T-cell (primary cell): ENCODE measurements around the gene WDR93. TPM values are rescaled to one million over a fixed set of nuclear protein-coding genes. Genes with fewer than 3 reads are reported as not detected.

Experiments used
- ATAC-seq, 4 experiments: fragments of 200-7000 bp in 3 of 4; fragments of 150-1000 bp in 1 of 4; cut with Tn5 transposase; replicated peaks in 1 of 4; 1 replicate in 3 of 4; 2 replicates in 1 of 4; pipeline ENCODE4 v1.10.0; 2021; ENCODE audit warnings: moderate library complexity in 3 of 4, mild to moderate bottlenecking in 2 of 4, moderate number of reproducible peaks in 1 of 4
- CTCF ChIA-PET, 2 donors: fragments of 300-600 bp; sonication (Branson Sonifier 250); formaldehyde crosslinking; loops; one replicate each; lab custom pipeline; 2022; ENCODE audit warnings: antibody characterized with exemption in 2 of 2; lab: Charles Lee
- POLR2A ChIA-PET, 2 donors: fragments of 300-600 bp; sonication (Branson Sonifier 250); formaldehyde crosslinking; loops; one replicate each; lab custom pipeline; 2022; ENCODE audit warnings: antibody characterized with exemption in 2 of 2; lab: Charles Lee
- DNase-seq, 35 experiments: peaks; one replicate each; pipeline versions ENCODE4 v3.0.0 to v3.0.0-alpha.2; 2013 to 2023
- H3K27ac ChIP-seq: one replicate; pipeline ENCODE4 v1.5.1; 2013; ENCODE audit warnings: low read length
- H3K27me3 ChIP-seq, 2 experiments: replicated peaks in 1 of 2; 1 replicate in 1 of 2; 2 replicates in 1 of 2; pipeline versions ENCODE4 v1.6.1 to v1.7.0; 2013; ENCODE audit warnings: low read length in 1 of 2, mixed read lengths in 1 of 2; ENCODE audit not compliant: control insufficient read depth in 2 of 2, insufficient read depth in 2 of 2; ENCODE audit errors: extremely low read depth in 1 of 2
- H3K36me3 ChIP-seq, 2 donors: 1 replicate in 1 of 2; 2 replicates in 1 of 2; pipeline versions ENCODE4 v1.6.1 to v1.7.0; 2013; ENCODE audit warnings: low read length in 1 of 2; ENCODE audit not compliant: control insufficient read depth in 2 of 2, insufficient read depth in 1 of 2; ENCODE audit errors: extremely low read depth in 1 of 2
- H3K4me1 ChIP-seq, 2 experiments: 1 replicate in 1 of 2; 2 replicates in 1 of 2; pipeline versions ENCODE4 v1.6.1 to v1.7.0; 2013; ENCODE audit warnings: low read length in 2 of 2, mixed read lengths in 1 of 2; ENCODE audit not compliant: insufficient read depth in 2 of 2, control insufficient read depth in 1 of 2; ENCODE audit errors: extremely low read depth in 1 of 2
- H3K4me3 ChIP-seq, 2 donors: 1 replicate in 1 of 2; 2 replicates in 1 of 2; pipeline versions ENCODE4 v1.5.1 to v1.7.0; 2013; ENCODE audit warnings: mild to moderate bottlenecking in 2 of 2, low read length in 1 of 2, moderate library complexity in 1 of 2; ENCODE audit not compliant: control insufficient read depth in 1 of 2; ENCODE audit errors: extremely low read depth in 1 of 2
- H3K9me3 ChIP-seq: 2 replicates; pipeline ENCODE4 v1.7.0; 2013
- H3K27ac Mint-ChIP-seq, 2 donors: one replicate each; pipeline ENCODE4 v1.8.0; 2020 to 2021; ENCODE audit warnings: mild to moderate bottlenecking in 2 of 2, mixed read lengths in 2 of 2
- H3K27me3 Mint-ChIP-seq, 2 donors: one replicate each; pipeline ENCODE4 v1.8.0; 2021 to 2022; ENCODE audit warnings: mixed read lengths in 2 of 2
- H3K36me3 Mint-ChIP-seq: one replicate; pipeline ENCODE4 v1.8.0; 2021; ENCODE audit warnings: mixed read lengths
- H3K4me1 Mint-ChIP-seq, 3 donors: one replicate each; pipeline ENCODE4 v1.8.0; 2020 to 2022; ENCODE audit warnings: mixed read lengths in 3 of 3, mild to moderate bottlenecking in 1 of 3
- H3K4me3 Mint-ChIP-seq, 3 donors: one replicate each; pipeline ENCODE4 v1.8.0; 2020 to 2022; ENCODE audit warnings: mild to moderate bottlenecking in 3 of 3, mixed read lengths in 3 of 3, moderate library complexity in 3 of 3
- H3K9me3 Mint-ChIP-seq, 3 donors: one replicate each; pipeline ENCODE4 v1.8.0; 2020 to 2022; ENCODE audit warnings: mixed read lengths in 3 of 3
- WGBS: methylation state at CpG from one replicate; pipeline ENCODE4 v1.1.5; 2013; ENCODE audit warnings: missing lambda C conversion rate; ENCODE audit not compliant: insufficient coverage; 5-methylcytosine and 5-hydroxymethylcytosine counted together
- total RNA-seq, 35 experiments: library from RNA in 6 of 35; stranded (reverse) in 6 of 35; fragments of 120-200 nt in 1 of 35; gene quantifications; one replicate each; pipeline versions ENCODE4 v1.2.1 to v1.2.4 and lab custom pipeline; 2013 to 2026

WDR93 gene
- total RNA-seq, 5 donors from 2014 or later (not counting 1 experiment from before 2014, with no cell fraction given): 0.13 to 0.35 TPM; not detected in 3

DNA sequence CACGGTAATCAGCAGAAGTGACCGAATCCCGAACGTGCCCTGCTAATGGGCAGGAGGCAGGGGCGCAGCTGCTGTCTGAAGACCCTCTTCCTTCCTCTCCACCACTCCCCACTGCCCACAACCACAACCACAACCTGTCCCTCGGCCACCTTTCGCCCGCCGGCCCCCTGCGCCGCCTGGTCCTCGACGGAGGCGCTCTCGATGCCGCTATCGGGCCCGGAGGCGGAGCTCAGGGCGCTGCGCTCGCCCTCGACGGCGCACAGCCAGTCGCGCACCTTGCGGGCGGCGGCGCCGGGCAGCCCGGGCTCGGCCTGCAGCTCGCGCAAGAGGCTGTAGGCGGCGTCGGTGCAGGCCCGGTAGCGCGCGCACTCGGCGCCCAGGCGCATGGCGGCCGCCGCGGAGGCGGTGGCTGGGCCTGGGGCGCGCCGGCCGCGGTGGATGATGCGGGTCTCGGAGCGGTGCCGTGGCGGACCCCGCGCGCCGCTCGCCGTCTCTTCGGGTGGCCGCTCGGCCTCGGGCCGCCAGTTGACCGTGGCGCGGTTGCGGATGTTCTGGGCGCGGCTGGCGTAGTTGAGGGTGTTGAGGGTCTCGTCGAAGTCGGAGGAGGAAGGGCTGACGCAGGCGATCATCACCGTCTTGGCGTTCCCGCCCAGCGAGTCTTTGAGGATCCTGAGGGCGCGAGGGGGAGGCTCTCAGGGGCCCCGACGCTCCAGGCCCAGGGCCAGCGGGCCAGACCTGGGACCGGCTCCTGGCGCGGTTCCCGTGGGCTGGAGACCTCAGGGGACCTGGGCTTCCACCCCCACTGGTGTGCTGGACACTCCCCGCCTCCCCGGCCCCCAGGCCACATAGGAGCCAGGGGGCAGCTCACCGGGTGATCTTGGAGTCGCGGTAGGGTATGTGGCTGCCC lies 42.3 kb upstream of the WDR93 start:
- ATAC-seq (no peak), DNase-seq (no peak)
- Histone ChIP-seq H3K36me3 (no peaks in the 10 kb centered on the region), H3K4me1 (peaks cover 0 to 2% of the 10 kb centered on the region in 2 experiments), H3K4me3 (no peak overlapping the region), H3K9me3 (no peaks in the 10 kb centered on the region), H3K27me3 (peaks cover 0 to 29% of the 10 kb centered on the region in 2 experiments), H3K27ac (no peak overlapping the region)
- H3K9me3 Mint-ChIP-seq: no peaks in the 10 kb centered on the region
- H3K27me3 Mint-ChIP-seq: peaks cover 9 to 14% of the 10 kb centered on the region in 2 donors
- no peak overlapping the region for H3K27ac Mint-ChIP-seq
- peaks cover 0 to 2% (median 0%) of the 10 kb centered on the region in 3 donors for H3K4me1 Mint-ChIP-seq
- WGBS: 96% methylated on average over 85 of the region's 102 CpGs
- no peak overlapping the region for H3K4me3 Mint-ChIP-seq
- ChIA-PET POLR2A (no interaction called here), CTCF (no interaction called here)
- H3K36me3 Mint-ChIP-seq: no peaks in the 10 kb centered on the region

DNA sequence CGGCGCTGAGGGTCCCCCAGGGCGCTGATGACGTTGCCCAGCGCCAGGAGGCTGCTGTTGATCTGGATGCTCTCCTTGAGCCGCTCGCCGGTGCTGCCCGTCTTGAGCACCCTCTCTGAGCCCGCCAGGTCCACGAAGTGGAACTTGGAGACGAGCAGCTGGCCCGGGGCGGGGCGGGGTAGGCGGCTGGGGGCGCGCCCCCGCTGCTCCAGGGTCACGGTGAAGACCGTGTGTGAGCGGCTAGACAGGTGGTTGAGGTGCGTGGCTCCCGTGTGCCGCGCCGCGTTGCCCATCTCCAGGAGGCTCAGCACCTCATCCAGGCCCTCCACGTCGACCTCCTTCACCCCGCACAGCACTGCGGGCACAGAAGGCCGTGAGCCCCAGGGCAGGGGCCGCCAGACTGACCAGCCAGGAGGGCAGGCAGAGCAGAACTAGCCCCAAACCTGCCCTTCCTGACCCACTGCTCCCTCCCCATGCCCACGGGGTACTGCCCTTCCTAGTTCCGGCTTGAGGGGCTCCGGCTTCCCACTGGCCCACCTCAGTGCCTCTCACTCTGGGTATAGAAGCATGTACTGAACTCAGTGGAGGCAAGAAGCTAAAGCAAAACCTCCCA lies 41.5 kb upstream of the WDR93 start:
- no peak overlapping the region for H3K4me3 ChIP-seq
- H3K4me3 Mint-ChIP-seq: no peak overlapping the region
- peaks cover 0 to 35% of the 10 kb centered on the region in 2 experiments for H3K27me3 ChIP-seq
- no peak overlapping the region for H3K27ac Mint-ChIP-seq
- no peak overlapping the region for H3K27ac ChIP-seq
- H3K9me3 Mint-ChIP-seq: no peaks in the 10 kb centered on the region
- no peak for DNase-seq
- ChIA-PET POLR2A (no interaction called here), CTCF (no interaction called here)
- no peaks in the 10 kb centered on the region for H3K36me3 Mint-ChIP-seq
- no peaks in the 10 kb centered on the region for H3K9me3 ChIP-seq
- peaks cover 12 to 21% of the 10 kb centered on the region in 2 donors for H3K27me3 Mint-ChIP-seq
- no peaks in the 10 kb centered on the region for H3K36me3 ChIP-seq
- peaks cover 0 to 2% of the 10 kb centered on the region in 2 experiments for H3K4me1 ChIP-seq
- peaks cover 0 to 2% (median 0%) of the 10 kb centered on the region in 3 donors for H3K4me1 Mint-ChIP-seq
- no peak for ATAC-seq
- 97% methylated on average over 36 of the region's 37 CpGs for WGBS

DNA sequence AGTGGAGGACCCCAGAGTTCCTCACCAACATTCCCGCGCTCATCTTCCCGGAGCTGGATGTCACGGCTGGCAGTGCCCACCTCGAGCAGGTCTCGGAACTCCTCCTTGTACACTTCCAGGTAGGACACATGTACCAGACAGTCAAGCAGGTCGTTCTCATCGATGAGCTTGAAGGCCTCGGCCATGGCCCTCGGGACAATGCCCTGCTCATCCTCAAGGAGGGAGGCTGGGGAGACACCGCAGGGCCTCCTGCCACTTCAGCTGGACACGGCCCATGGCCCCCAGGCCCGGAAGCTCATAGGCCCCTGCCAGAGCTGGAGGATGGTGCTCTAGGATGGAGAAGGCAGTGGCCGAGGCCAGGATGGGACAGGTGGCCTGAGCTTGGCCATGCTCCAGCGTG lies 40.9 kb upstream of the WDR93 start:
- peaks cover 3 to 8% of the 10 kb centered on the region in 2 experiments for H3K4me1 ChIP-seq
- ChIA-PET POLR2A (no interaction called here), CTCF (no interaction called here)
- peaks cover 5 to 7% (median 5%) of the 10 kb centered on the region in 3 donors for H3K4me1 Mint-ChIP-seq
- peaks cover 0 to 41% of the 10 kb centered on the region in 2 experiments for H3K27me3 ChIP-seq
- no peak for ATAC-seq
- H3K9me3 ChIP-seq: no peaks in the 10 kb centered on the region
- WGBS: 95% methylated on average over 14 of the region's 15 CpGs
- H3K4me3 Mint-ChIP-seq: no peak overlapping the region
- no peak overlapping the region for H3K27ac Mint-ChIP-seq
- H3K4me3 ChIP-seq: no peak overlapping the region
- no peaks in the 10 kb centered on the region for H3K36me3 ChIP-seq
- no peak overlapping the region for H3K27ac ChIP-seq
- no peaks in the 10 kb centered on the region for H3K36me3 Mint-ChIP-seq
- H3K9me3 Mint-ChIP-seq: no peaks in the 10 kb centered on the region
- DNase-seq: no peak
- H3K27me3 Mint-ChIP-seq: peaks cover 18 to 27% of the 10 kb centered on the region in 2 donors

DNA sequence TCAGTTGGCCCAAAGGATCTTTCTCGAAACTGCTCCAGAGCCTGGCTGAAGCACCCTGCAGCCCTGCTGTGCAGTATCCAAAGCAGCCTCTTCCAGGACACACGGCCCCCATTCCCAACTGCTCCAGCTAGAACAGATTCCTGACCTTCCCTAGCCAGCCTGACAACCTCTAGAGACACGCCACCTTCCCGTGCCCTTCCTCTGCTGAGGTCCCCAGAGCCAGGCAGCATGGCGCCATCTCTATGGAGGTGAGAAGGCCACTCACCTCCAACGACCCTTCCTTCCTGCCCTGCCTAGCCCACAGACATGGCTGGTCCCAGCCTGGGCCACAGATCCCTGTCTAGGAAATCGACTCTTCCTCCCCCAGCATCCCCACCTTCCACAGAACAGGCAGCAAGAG lies 38.5 kb upstream of the WDR93 start:
- ATAC-seq (no peak), DNase-seq (no peak)
- Histone ChIP-seq H3K4me3 (no peak overlapping the region), H3K4me1 (peaks cover 3 to 16% of the 10 kb centered on the region in 2 experiments), H3K9me3 (no peaks in the 10 kb centered on the region), H3K27ac (no peak overlapping the region), H3K36me3 (no peaks in the 10 kb centered on the region), H3K27me3 (peaks cover 0 to 50% of the 10 kb centered on the region in 2 experiments)
- H3K9me3 Mint-ChIP-seq: no peaks in the 10 kb centered on the region
- H3K27ac Mint-ChIP-seq: no peak overlapping the region
- CTCF ChIA-PET: no interaction called here
- H3K4me1 Mint-ChIP-seq: peaks cover 11 to 13% (median 11%) of the 10 kb centered on the region in 3 donors
- POLR2A ChIA-PET: no interaction called here
- H3K36me3 Mint-ChIP-seq: no peaks in the 10 kb centered on the region
- peaks cover 24 to 40% of the 10 kb centered on the region in 2 donors for H3K27me3 Mint-ChIP-seq
- H3K4me3 Mint-ChIP-seq: no peak overlapping the region
- 72% methylated on average over 6 of the region's 7 CpGs for WGBS

DNA sequence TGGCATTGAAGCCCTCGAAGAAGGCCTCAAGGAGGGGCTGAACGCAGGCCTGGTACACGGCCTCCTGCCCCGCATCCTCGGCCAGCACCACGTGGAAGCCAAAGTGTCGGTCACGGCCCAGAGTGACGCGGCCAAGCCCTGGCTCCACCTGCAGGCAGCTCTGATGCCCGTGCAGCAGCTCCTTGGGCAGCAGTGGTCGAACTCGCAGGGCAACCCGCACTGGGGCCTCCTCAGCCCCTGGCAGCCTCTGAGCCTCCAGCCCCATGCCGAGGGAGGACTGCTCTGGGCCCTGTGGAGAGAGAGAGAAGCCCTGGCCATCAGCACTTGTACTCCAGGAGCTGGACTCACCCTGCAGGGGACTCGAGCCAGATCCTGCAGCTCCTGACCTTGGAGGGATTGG lies 37.9 kb upstream of the WDR93 start:
- Mint-ChIP-seq H3K4me3 (no peak overlapping the region), H3K27me3 (peaks cover 24 to 42% of the 10 kb centered on the region in 2 donors), H3K4me1 (peaks cover 11% of the 10 kb centered on the region in 3 donors), H3K9me3 (no peaks in the 10 kb centered on the region), H3K36me3 (no peaks in the 10 kb centered on the region), H3K27ac (no peak overlapping the region)
- Histone ChIP-seq H3K27me3 (peaks cover 0 to 44% of the 10 kb centered on the region in 2 experiments), H3K9me3 (no peaks in the 10 kb centered on the region), H3K4me1 (peaks cover 3 to 14% of the 10 kb centered on the region in 2 experiments), H3K27ac (no peak overlapping the region), H3K4me3 (no peak overlapping the region), H3K36me3 (no peaks in the 10 kb centered on the region)
- WGBS: 96% methylated on average over 14 of the region's 16 CpGs
- DNase-seq: no peak
- POLR2A ChIA-PET: no interaction called here
- CTCF ChIA-PET: no interaction called here
- no peak for ATAC-seq

DNA sequence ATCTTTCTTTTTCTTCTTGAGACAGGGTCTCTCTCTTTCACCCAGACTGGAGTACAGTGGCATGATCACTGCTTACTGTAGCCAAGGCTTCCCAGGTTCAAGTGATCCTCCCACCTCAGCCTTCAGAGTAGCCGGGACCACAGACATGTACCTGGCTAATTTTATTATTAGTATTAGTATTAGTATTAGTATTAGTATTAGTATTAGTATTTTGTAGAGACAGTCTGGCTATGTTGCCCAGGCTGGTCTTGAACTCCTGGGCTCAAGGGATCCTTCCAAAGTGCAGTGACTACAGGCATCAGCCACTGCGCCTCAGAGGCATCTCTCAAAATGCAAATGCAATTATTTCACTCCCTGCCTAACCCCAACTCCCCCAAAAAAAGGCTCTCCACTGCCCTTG lies 37.0 kb upstream of the WDR93 start:
- H3K9me3 Mint-ChIP-seq: no peaks in the 10 kb centered on the region
- H3K27me3 Mint-ChIP-seq: peaks cover 29 to 45% of the 10 kb centered on the region in 2 donors
- POLR2A ChIA-PET: no interaction called here
- peaks cover 0 to 45% of the 10 kb centered on the region in 2 experiments for H3K27me3 ChIP-seq
- no CpG with 5 or more reads among the region's 2 CpGs for WGBS
- no peak overlapping the region for H3K4me3 ChIP-seq
- H3K4me1 ChIP-seq: peaks cover 3 to 14% of the 10 kb centered on the region in 2 experiments
- no peak overlapping the region for H3K27ac ChIP-seq
- no peaks in the 10 kb centered on the region for H3K36me3 Mint-ChIP-seq
- H3K4me3 Mint-ChIP-seq: no peak overlapping the region
- DNase-seq (no peak), ATAC-seq (no peak)
- H3K36me3 ChIP-seq: no peaks in the 10 kb centered on the region
- no peaks in the 10 kb centered on the region for H3K9me3 ChIP-seq
- CTCF ChIA-PET: no interaction called here
- H3K27ac Mint-ChIP-seq: no peak overlapping the region
- peaks cover 11% of the 10 kb centered on the region in 3 donors for H3K4me1 Mint-ChIP-seq
